ENCODE measurements around the gene ELF3.
"Not testable (repeated sequence)": the region's sequence is repeated elsewhere in the genome, so short reads cannot be mapped to it uniquely, and the experiment has no call there.

- TF ChIP-seq, protein P1, sequence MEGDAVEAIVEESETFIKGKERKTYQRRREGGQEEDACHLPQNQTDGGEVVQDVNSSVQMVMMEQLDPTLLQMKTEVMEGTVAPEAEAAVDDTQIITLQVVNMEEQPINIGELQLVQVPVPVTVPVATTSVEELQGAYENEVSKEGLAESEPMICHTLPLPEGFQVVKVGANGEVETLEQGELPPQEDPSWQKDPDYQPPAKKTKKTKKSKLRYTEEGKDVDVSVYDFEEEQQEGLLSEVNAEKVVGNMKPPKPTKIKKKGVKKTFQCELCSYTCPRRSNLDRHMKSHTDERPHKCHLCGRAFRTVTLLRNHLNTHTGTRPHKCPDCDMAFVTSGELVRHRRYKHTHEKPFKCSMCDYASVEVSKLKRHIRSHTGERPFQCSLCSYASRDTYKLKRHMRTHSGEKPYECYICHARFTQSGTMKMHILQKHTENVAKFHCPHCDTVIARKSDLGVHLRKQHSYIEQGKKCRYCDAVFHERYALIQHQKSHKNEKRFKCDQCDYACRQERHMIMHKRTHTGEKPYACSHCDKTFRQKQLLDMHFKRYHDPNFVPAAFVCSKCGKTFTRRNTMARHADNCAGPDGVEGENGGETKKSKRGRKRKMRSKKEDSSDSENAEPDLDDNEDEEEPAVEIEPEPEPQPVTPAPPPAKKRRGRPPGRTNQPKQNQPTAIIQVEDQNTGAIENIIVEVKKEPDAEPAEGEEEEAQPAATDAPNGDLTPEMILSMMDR (IDR thresholded peaks at IDR 0.05; ENCODE audit: low read depth, low read length): not testable (repeated sequence)
- not testable (repeated sequence) for TF ChIP-seq POLR2A (IDR thresholded peaks at IDR 0.05; ENCODE audit: extremely low read depth, insufficient read length)
Observed at GRCh38 chr1:202061787-202062186, 51.4 kb downstream of the ELF3 start.
